Colonic mucosa (tissue), 4 donors: Measurements from ENCODE around the gene LRFN2. TPM values are rescaled to one million over a fixed set of nuclear protein-coding genes. Genes with fewer than 3 reads are reported as not detected.
A peak's percentile ranks its signal among the peaks of the same experiment; 100 is the strongest.

Source experiments
- DNase-seq: peaks from one replicate; pipeline ENCODE4 v3.0.0-alpha.2; 2020
- H3K27ac ChIP-seq: fragments of 200-600 bp; one replicate; pipeline ENCODE4 v1.8.0; 2021
- H3K27me3 ChIP-seq: fragments of 200-600 bp; one replicate; pipeline ENCODE4 v1.8.0; 2021
- H3K36me3 ChIP-seq: fragments of 200-600 bp; one replicate; pipeline ENCODE4 v1.8.0; 2021
- H3K4me1 ChIP-seq: fragments of 200-600 bp; one replicate; pipeline ENCODE4 v1.8.0; 2021; ENCODE audit warnings: mild to moderate bottlenecking
- H3K4me3 ChIP-seq: fragments of 200-600 bp; one replicate; pipeline ENCODE4 v1.8.0; 2021
- H3K9ac ChIP-seq, 2 donors: one replicate each; pipeline ENCODE4 v1.7.0; 2013; ENCODE audit warnings: control low read depth in 2 of 2, low read depth in 2 of 2, low read length in 2 of 2
- H3K9me3 ChIP-seq: fragments of 200-600 bp; one replicate; pipeline ENCODE4 v1.8.0; 2021
- CTCF ChIP-seq: fragments of 200-600 bp; IDR thresholded peaks from one replicate; pipeline ENCODE4 v1.8.0; 2022; ENCODE audit warnings: antibody characterized with exemption, mild to moderate bottlenecking
- intact Hi-C: fragments of 100-400 bp; cut with DNase I; formaldehyde crosslinking; loops from one replicate; pipeline ENCODE4 v1.14.1; 2022
- total RNA-seq, 2 donors: library from RNA; stranded (reverse); fragmentation: NEBNext Ultra II Directional in 1 of 2; extraction: Animal tissue kit (Norgen Biotek cat#: 25700) in 1 of 2; gene quantifications; one replicate each; pipeline ENCODE4 v1.2.1, GENCODE V29; 2021
- donor health status: healthy.
- donor health status: DM: no; HTN: no; CAD: no.
- donor health status: DM: no; HTN: no; CAD: no.

The LRFN2 gene
- total RNA-seq, 2 donors from 2014 or later = 0.21 to 0.22 TPM

GRCh38 chr6:40588480-40588879 is 1.3 kb upstream of the LRFN2 start:
- peaks cover 6% of the 10 kb centered on the region for H3K27me3 ChIP-seq
- no peak for DNase-seq
- no peak for TF ChIP-seq CTCF
- no peaks in the 10 kb centered on the region for H3K9me3 ChIP-seq
- H3K4me3 ChIP-seq = no peak overlapping the region
- no peak overlapping the region for H3K27ac ChIP-seq
- H3K9ac ChIP-seq = no peak overlapping the region
- intact Hi-C loops = loop anchor here (5.0 kb wide), 1 partner anchor 261 kb away; no protein-coding TSS in a partner anchor
- H3K36me3 ChIP-seq = no peaks in the 10 kb centered on the region
- H3K4me1 ChIP-seq = no peaks in the 10 kb centered on the region

- TF ChIP-seq CTCF = no peak
- H3K27me3 ChIP-seq = peaks cover 6% of the 10 kb centered on the region
- H3K4me1 ChIP-seq = no peaks in the 10 kb centered on the region
- H3K9me3 ChIP-seq = no peaks in the 10 kb centered on the region
- no peaks in the 10 kb centered on the region for H3K36me3 ChIP-seq
- peak overlapping the region in 1 of 2 donors; percentile 47 for H3K9ac ChIP-seq
- no peak for DNase-seq
- peak overlapping the region; percentile 36 for H3K4me3 ChIP-seq
- no peak overlapping the region for H3K27ac ChIP-seq
- intact Hi-C loops = loop anchor here (5.0 kb wide), 1 partner anchor 261 kb away; no protein-coding TSS in a partner anchor
Observed at GRCh38 chr6:40588070-40588384, 863 bp upstream of the LRFN2 start.

GRCh38 chr6:40586369-40587201 is 579 bp downstream of the LRFN2 start:
- Histone ChIP-seq H3K4me3 (peak overlapping the region; percentile 36), H3K27me3 (peaks cover 6% of the 10 kb centered on the region), H3K9me3 (no peaks in the 10 kb centered on the region), H3K27ac (no peak overlapping the region), H3K36me3 (no peaks in the 10 kb centered on the region), H3K4me1 (no peaks in the 10 kb centered on the region), H3K9ac (peak overlapping the region in 1 of 2 donors; percentile 8)
- TF ChIP-seq CTCF = no peak
- DNase-seq = peak; percentile 20
- intact Hi-C loops = loop anchor here (5.0 kb wide), 1 partner anchor 259 kb away; no protein-coding TSS in a partner anchor

GRCh38 chr6:40585651-40586269 is 1.4 kb downstream of the LRFN2 start:
- Histone ChIP-seq H3K27ac (no peak overlapping the region), H3K4me3 (no peak overlapping the region), H3K27me3 (peaks cover 6% of the 10 kb centered on the region), H3K9ac (no peak overlapping the region), H3K4me1 (no peaks in the 10 kb centered on the region), H3K36me3 (no peaks in the 10 kb centered on the region), H3K9me3 (no peaks in the 10 kb centered on the region)
- DNase-seq = peak; percentile 21
- no peak for TF ChIP-seq CTCF
- intact Hi-C loops = loop anchor here (5.0 kb wide), 1 partner anchor 258 kb away; no protein-coding TSS in a partner anchor

- Histone ChIP-seq H3K4me3 (no peak overlapping the region), H3K4me1 (no peaks in the 10 kb centered on the region), H3K9ac (no peak overlapping the region), H3K9me3 (no peaks in the 10 kb centered on the region), H3K27ac (no peak overlapping the region), H3K27me3 (peaks cover 6% of the 10 kb centered on the region), H3K36me3 (no peaks in the 10 kb centered on the region)
- TF ChIP-seq CTCF = no peak
- intact Hi-C loops = loop anchor here (5.0 kb wide), 1 partner anchor 258 kb away; no protein-coding TSS in a partner anchor
- no peak for DNase-seq
Observed at GRCh38 chr6:40585223-40585622, 1.9 kb downstream of the LRFN2 start.
